ENCODE results near the gene ATG9B.

ATG9B gene

DNA sequence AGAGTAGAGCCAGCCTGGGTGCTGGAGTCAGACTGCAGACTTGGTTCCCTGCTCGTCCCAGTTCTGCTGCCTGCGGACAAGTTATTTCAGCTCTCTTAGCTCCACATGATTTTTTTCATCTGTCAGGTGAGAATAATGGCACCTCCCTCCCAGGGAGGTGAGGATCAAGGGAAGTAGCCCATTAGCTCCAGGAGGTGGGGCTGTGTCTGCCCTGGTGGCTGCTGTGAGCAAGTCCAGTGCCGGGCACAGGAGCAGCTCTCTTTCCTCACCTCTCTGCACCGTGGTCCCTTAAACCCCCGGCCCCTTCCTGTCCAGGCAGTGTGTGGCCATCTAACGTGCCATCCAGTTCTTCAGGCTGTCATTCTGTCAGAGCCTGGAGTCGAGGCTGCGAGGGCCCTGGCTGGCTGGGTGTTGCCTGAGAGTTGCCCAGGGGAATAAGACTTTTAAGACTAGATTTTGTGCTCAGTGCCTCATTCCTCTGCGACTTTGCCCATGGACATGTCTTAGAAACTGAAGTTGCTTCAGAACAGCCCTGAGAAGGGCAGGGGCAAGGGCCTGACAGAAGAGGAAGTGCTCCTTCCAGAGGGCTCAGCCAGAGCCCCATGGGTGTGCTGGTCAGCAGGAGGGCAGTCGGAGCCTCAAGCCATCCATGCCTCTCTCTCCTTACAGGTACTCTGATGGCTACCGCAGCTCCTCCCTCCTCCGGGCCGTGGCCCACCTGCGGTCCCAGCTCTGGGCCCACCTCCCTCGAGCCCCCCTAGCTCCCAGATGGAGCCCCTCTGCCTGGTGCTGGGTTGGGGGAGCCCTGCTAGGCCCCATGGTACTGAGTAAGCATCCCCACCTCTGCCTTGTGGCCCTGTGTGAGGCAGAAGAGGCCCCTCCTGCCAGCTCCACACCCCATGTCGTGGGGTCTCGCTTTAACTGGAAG is 8.9 kb upstream of the ATG9B start:
- no peak for ATAC-seq
- TF ChIP-seq, protein P1, sequence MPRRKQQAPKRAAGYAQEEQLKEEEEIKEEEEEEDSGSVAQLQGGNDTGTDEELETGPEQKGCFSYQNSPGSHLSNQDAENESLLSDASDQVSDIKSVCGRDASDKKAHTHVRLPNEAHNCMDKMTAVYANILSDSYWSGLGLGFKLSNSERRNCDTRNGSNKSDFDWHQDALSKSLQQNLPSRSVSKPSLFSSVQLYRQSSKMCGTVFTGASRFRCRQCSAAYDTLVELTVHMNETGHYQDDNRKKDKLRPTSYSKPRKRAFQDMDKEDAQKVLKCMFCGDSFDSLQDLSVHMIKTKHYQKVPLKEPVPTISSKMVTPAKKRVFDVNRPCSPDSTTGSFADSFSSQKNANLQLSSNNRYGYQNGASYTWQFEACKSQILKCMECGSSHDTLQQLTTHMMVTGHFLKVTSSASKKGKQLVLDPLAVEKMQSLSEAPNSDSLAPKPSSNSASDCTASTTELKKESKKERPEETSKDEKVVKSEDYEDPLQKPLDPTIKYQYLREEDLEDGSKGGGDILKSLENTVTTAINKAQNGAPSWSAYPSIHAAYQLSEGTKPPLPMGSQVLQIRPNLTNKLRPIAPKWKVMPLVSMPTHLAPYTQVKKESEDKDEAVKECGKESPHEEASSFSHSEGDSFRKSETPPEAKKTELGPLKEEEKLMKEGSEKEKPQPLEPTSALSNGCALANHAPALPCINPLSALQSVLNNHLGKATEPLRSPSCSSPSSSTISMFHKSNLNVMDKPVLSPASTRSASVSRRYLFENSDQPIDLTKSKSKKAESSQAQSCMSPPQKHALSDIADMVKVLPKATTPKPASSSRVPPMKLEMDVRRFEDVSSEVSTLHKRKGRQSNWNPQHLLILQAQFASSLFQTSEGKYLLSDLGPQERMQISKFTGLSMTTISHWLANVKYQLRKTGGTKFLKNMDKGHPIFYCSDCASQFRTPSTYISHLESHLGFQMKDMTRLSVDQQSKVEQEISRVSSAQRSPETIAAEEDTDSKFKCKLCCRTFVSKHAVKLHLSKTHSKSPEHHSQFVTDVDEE (CRISPR knock-in tag; IDR thresholded peaks at IDR 0.05) = no peak
- TF ChIP-seq ZFP3 (CRISPR knock-in tag; IDR thresholded peaks at IDR 0.05) = no peak
- TF ChIP-seq, protein P2, sequence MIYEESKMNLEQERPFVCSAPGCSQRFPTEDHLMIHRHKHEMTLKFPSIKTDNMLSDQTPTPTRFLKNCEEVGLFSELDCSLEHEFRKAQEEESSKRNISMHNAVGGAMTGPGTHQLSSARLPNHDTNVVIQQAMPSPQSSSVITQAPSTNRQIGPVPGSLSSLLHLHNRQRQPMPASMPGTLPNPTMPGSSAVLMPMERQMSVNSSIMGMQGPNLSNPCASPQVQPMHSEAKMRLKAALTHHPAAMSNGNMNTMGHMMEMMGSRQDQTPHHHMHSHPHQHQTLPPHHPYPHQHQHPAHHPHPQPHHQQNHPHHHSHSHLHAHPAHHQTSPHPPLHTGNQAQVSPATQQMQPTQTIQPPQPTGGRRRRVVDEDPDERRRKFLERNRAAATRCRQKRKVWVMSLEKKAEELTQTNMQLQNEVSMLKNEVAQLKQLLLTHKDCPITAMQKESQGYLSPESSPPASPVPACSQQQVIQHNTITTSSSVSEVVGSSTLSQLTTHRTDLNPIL (CRISPR knock-in tag; IDR thresholded peaks at IDR 0.05; ENCODE audit: low read depth) = no peak
- TF ChIP-seq, protein P3, sequence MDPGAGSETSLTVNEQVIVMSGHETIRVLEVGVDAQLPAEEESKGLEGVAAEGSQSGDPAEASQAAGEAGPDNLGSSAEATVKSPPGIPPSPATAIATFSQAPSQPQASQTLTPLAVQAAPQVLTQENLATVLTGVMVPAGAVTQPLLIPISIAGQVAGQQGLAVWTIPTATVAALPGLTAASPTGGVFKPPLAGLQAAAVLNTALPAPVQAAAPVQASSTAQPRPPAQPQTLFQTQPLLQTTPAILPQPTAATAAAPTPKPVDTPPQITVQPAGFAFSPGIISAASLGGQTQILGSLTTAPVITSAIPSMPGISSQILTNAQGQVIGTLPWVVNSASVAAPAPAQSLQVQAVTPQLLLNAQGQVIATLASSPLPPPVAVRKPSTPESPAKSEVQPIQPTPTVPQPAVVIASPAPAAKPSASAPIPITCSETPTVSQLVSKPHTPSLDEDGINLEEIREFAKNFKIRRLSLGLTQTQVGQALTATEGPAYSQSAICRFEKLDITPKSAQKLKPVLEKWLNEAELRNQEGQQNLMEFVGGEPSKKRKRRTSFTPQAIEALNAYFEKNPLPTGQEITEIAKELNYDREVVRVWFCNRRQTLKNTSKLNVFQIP (CRISPR knock-in tag; IDR thresholded peaks at IDR 0.05; ENCODE audit: borderline replicate concordance, low read depth) = no peak
- no peak for TF ChIP-seq PPARA (CRISPR knock-in tag; IDR thresholded peaks at IDR 0.05; ENCODE audit: borderline replicate concordance)
- TF ChIP-seq ZNF565 (CRISPR knock-in tag; conservative IDR thresholded peaks at IDR 0.05; ENCODE audit: low read depth) = no peak
- TF ChIP-seq ARNTL (CRISPR knock-in tag; IDR thresholded peaks at IDR 0.05; ENCODE audit: borderline replicate concordance, low read depth) = no peak
- TF ChIP-seq ZNF70 (CRISPR knock-in tag; IDR thresholded peaks at IDR 0.05) = no peak
- TF ChIP-seq SNAI2 (CRISPR knock-in tag; IDR thresholded peaks at IDR 0.05) = no peak
- TF ChIP-seq ZC3H10 (CRISPR knock-in tag; IDR thresholded peaks at IDR 0.05) = no peak
- TF ChIP-seq ZNF8 (CRISPR knock-in tag; IDR thresholded peaks at IDR 0.05) = no peak

DNA sequence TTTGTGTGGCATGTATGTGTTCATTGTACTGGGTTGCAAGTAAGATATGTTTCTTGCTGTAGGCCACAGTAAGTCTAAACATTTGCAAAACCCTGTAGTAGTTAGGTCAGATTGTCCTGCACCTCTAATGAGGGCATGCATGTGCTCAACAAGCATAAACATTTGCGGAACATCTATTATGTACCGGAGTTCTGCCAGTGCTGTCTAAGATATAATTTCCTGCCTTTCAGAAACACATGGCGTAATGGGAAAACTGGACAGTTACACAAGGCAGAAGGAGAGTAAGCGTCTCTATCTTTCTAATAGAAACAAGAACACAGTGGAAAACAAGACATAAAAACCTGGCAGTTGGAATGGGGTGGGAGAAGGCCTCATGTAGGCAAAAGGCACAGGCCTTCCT is 6.7 kb upstream of the ATG9B start:
- no peak for TF ChIP-seq PPARA (CRISPR knock-in tag; IDR thresholded peaks at IDR 0.05; ENCODE audit: borderline replicate concordance)
- TF ChIP-seq TCF4 (CRISPR knock-in tag; IDR thresholded peaks at IDR 0.05; ENCODE audit: borderline replicate concordance) = no peak
- TF ChIP-seq, protein P1 (CRISPR knock-in tag; IDR thresholded peaks at IDR 0.05) = no peak
- TF ChIP-seq ZNF70 (CRISPR knock-in tag; IDR thresholded peaks at IDR 0.05) = no peak
- no peak for TF ChIP-seq OSR1 (CRISPR knock-in tag; IDR thresholded peaks at IDR 0.05)
- TF ChIP-seq, protein P4, sequence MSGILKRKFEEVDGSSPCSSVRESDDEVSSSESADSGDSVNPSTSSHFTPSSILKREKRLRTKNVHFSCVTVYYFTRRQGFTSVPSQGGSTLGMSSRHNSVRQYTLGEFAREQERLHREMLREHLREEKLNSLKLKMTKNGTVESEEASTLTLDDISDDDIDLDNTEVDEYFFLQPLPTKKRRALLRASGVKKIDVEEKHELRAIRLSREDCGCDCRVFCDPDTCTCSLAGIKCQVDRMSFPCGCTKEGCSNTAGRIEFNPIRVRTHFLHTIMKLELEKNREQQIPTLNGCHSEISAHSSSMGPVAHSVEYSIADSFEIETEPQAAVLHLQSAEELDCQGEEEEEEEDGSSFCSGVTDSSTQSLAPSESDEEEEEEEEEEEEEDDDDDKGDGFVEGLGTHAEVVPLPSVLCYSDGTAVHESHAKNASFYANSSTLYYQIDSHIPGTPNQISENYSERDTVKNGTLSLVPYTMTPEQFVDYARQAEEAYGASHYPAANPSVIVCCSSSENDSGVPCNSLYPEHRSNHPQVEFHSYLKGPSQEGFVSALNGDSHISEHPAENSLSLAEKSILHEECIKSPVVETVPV (CRISPR knock-in tag; IDR thresholded peaks at IDR 0.05) = no peak
- no peak for TF ChIP-seq ISL1 (CRISPR knock-in tag; IDR thresholded peaks at IDR 0.05)
- no peak for TF ChIP-seq SNAI2 (CRISPR knock-in tag; IDR thresholded peaks at IDR 0.05)
- no peak for TF ChIP-seq ZC3H10 (CRISPR knock-in tag; IDR thresholded peaks at IDR 0.05)
- TF ChIP-seq ZNF565 (CRISPR knock-in tag; conservative IDR thresholded peaks at IDR 0.05; ENCODE audit: low read depth) = no peak
- TF ChIP-seq CSDC2 (CRISPR knock-in tag; IDR thresholded peaks at IDR 0.05) = no peak
- TF ChIP-seq, protein P3 (CRISPR knock-in tag; IDR thresholded peaks at IDR 0.05; ENCODE audit: borderline replicate concordance, low read depth) = no peak
- TF ChIP-seq, protein P5, sequence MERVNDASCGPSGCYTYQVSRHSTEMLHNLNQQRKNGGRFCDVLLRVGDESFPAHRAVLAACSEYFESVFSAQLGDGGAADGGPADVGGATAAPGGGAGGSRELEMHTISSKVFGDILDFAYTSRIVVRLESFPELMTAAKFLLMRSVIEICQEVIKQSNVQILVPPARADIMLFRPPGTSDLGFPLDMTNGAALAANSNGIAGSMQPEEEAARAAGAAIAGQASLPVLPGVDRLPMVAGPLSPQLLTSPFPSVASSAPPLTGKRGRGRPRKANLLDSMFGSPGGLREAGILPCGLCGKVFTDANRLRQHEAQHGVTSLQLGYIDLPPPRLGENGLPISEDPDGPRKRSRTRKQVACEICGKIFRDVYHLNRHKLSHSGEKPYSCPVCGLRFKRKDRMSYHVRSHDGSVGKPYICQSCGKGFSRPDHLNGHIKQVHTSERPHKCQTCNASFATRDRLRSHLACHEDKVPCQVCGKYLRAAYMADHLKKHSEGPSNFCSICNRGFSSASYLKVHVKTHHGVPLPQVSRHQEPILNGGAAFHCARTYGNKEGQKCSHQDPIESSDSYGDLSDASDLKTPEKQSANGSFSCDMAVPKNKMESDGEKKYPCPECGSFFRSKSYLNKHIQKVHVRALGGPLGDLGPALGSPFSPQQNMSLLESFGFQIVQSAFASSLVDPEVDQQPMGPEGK (CRISPR knock-in tag; IDR thresholded peaks at IDR 0.05; ENCODE audit: borderline replicate concordance) = no peak
- no peak for TF ChIP-seq TOX (CRISPR knock-in tag; IDR thresholded peaks at IDR 0.05; ENCODE audit: borderline replicate concordance)
- ATAC-seq = no peak

Data from SK-N-SH treated with all-trans-retinoic acid at 6 μM for 48 hours (cell line).